Measurements from ENCODE around the gene VSIG8.

VSIG8 gene

GRCh38 chr1:159854693-159855192, 7.7 kb downstream of the VSIG8 start:
- DNase-seq: peak; percentile 10

DNA sequence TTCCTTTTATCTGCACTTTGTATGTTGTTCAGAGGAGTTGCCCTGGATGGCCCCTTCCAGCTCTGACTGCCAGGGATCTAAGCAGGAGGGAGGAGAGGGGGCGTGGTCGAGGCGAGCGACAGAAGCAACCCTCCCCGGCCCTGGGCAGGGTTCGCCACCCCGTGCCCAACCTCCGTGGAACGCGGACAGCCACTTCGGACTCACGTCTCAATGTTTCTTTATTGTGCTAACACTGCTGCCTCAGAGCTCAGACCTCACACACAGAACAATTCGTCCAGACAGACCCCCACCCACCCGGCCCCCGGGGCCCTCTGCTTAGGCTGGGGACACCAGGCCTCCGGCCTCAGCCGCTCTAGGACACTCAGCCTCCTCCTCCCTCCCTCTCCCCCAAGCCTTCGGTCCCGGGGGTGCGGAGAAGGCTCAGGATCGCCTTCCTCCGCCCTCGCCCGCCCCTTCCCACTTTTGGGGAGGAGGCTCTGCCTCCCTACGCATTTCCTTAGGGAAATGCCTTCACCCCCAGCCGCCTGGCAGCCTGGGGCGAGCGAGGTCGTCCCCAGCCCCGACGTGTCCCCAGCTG, 8.3 kb downstream of the VSIG8 start:
- DNase-seq: no peak

- DNase-seq: no peak
Observed at GRCh38 chr1:159853417-159854115, 8.9 kb downstream of the VSIG8 start.

- DNase-seq: no peak
Observed at GRCh38 chr1:159851407-159851806, 11.1 kb downstream of the VSIG8 start.

DNA sequence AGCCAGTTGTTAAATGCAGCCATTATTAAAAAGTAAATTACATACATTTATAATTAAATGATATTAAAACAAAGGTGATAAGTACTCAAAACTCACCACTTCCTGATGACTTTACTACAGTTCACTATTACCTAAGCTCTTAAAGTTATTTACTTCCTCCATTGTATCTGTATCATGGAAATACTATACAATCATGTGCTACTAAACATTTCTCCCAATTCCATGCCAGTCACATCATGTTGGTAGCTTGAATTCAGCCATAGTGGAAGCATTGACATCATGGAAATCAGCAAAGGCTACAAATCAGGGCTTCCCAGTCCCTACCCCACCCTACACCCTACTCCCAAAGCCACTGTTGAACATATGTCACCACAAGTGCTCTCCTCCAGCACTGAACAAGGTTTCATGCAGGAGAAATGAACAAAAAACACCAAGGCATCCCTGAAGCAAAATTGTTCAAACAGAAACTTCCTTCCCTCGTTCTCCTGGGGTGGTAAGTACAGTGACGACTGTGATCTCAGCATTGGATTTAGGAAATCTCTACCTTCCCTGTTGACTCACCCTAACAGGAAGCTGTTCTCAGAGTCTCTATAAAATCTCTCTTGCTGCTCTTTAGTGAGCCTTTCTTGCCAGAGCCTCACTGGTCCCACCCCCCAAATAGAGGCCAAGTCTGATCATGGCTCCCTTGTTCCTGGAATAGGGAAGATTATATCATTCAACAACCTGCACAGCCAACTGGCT, 12.7 kb downstream of the VSIG8 start:
- DNase-seq: no peak

GRCh38 chr1:159848326-159848725, 14.1 kb downstream of the VSIG8 start:
- DNase-seq: no peak

GRCh38 chr1:159847231-159847630, 15.2 kb downstream of the VSIG8 start:
- no peak for DNase-seq

GRCh38 chr1:159845751-159846629, 16.5 kb downstream of the VSIG8 start:
- no peak for DNase-seq

GRCh38 chr1:159843459-159843858, 19.0 kb downstream of the VSIG8 start:
- DNase-seq: no peak

DNA sequence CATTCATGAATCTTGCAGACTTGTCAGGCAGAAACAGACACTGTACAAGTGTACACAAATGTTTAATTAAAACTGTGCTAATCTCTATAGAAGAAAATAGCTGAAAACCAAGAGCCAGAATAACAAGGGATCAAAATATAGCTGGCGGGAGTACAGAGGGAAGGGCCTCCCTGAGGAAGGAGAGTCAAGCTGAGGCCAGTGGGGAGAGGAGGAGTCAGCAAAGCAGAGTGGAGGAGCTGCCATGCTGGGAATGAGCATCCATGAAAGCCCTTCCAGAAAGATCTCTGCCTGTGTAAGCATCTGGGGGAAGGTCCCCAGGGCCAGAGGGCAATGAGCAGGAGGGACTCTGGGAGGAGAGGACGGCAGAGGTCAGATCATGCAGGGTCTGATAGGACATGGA, 20.7 kb downstream of the VSIG8 start:
- DNase-seq: no peak

DNA sequence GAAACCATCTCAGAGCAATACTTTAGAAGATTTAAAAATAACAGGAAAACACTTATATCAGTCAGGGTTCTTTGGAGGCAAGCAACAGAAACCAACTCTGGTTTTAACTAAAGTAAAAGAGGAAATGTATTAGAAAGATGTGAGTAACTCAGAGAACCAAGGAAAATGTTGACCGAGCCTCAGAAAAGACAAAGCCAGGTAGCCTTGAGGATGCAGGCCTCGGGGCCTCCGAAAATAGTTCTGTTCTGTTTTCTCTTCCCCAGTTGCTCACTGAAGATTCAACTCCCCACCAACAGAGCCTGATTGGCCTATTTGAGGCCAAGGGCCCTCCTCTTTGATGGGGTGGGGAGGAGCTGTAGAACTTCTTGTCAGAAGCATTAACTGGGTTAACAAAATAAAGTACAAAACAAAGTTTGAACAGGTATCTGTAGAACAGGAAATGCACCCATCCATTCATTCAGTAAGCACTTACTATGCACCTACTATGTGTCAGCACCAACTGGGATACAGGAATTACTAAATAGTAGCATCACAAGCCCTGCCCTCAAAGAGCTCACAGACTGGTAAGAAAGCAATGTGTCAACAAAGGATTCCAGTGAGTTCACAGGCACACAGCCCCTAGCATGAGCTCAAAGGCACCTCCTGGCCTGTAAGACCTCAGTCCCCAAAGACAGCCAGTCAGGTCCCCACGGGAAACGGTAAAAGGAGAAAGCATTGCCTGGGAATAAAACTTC, 23.2 kb downstream of the VSIG8 start:
- no peak for DNase-seq

DNA sequence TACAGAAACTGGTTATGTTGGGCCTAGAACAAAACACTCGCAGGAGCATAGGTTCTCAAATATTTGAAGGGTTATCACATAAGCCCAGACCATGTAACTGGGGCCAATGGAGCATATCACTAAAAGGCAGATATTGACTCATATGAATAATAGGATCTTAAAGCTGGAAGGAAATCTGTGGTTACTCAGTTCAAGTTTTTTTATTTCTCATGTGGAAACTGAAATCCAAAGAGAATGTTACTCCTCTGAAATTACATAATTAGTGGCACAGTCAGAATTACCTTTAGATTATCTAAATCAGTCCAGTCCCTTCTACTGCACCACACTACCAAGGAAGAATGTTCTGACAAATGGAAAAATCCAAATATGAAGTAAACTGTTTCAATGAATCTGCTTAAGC, 23.7 kb downstream of the VSIG8 start:
- no peak for DNase-seq

GRCh38 chr1:159835862-159836525, 26.5 kb downstream of the VSIG8 start:
- no peak for DNase-seq

DNA sequence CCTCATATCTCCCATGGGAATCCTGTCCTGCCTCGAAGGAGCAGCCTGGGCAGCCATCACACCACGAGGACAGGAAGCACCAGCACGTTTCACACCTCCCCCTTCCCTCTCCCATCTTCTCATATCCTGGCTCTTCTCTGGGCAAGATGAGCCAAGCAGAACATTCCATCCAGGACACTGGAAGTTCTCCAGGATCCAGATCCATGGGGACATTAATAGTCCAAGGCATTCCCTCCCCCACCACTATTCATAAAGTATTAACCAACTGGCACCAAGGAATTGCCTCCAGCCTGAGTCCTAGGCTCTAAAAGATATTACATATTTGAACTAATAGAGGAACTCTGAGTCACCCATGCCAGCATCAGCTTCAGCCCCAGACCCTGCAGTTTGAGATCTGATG, 27.1 kb downstream of the VSIG8 start:
- no peak for DNase-seq

- DNase-seq: no peak
Observed at GRCh38 chr1:159832309-159832708, 30.1 kb downstream of the VSIG8 start.

- DNase-seq: no peak
Observed at GRCh38 chr1:159831412-159832141, 30.9 kb downstream of the VSIG8 start.

DNA sequence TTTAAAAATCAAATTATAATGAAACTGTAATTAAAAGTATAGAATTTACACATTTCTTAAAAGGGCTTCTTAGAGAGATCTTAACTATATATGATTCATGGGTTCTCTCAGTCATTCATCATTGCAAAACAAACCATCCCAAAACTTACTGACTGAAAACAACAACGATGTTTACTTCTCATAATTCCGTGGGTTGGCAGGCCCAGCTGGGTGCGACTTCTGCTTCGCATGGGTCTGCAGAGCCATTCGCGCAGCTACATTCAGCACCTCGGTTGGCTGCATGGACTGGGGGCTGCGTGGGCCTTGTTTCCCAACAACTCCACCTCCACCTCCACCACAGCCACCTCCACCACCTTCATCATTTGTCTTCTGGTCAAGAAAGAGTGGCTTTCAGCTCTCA, 31.7 kb downstream of the VSIG8 start:
- DNase-seq: no peak

- DNase-seq: no peak
Observed at GRCh38 chr1:159829822-159830465, 32.5 kb downstream of the VSIG8 start.

DNA sequence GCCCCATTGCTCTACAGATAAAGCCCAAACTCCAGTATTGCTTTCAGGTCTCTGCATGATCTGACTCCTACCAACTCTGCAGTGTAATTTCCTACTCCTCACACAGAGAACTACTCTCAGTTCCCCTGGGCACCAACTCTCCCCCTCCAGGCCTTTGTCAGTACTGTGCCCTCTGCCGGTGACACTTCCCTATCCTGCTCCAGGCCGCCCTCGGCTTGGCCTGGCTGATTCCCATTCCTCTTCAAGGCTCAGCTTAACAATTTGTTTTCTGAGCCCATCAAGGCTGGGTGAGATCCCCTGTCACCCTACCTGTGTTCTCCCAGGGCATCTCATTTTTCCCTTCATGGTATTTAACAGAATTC, 33.2 kb downstream of the VSIG8 start:
- no peak for DNase-seq

GRCh38 chr1:159828581-159829272, 33.7 kb downstream of the VSIG8 start:
- DNase-seq: no peak
